H54 (cell line): ENCODE data around the gene PGLYRP3.
"Not testable (repeated sequence)": the region's sequence is repeated elsewhere in the genome, so short reads cannot be mapped to it uniquely, and the experiment has no call there.

ENCODE experiments used
- DNase-seq: peaks from one replicate; pipeline ENCODE4 v3.0.0; 2011; ENCODE audit warnings: low spot score, mixed read lengths; ENCODE audit not compliant: insufficient read length
- FAIRE-seq: peaks from 3 replicates; lab custom pipeline; 2011; peaks lifted over from hg19 to GRCh38; lab: Jason Lieb, UNC
- POLR2A ChIP-seq: IDR thresholded peaks from 2 replicates; pipeline ENCODE4 v1.6.1; 2011; ENCODE audit warnings: low read depth, mild to moderate bottlenecking, low read length

PGLYRP3 gene

DNA sequence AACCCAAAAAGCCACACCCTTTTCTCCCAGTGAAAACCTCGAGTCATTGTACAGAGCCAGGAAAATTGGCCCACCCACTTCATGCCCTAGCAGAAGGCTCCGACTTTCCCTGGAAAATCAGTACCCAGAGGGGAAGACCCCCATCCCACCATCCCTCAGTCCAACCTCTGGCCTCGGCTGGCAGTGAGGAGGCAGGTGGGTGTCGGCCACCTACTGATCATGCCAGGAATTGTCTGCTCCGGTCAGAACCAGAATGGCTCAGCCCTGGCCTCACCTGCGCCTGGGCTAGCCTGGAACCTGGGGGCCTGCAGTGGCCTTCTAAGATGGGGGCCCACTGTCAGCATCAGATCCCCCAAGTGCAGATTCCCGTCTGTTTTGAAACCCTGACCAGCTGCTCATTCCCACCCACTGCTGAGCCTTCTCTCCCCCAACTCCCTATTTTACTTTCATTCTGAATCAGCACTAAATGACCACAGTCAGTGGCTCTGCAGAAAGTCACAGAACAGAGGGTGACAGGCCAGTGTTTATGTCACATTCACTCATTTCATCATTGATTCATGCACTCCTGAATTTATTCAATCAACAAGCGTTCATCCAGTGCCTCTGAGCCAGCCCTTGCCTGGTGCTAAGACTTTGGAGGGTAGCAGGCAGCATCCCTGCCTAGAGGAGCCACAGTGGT is 41.9 kb upstream of the PGLYRP3 start:
- no peak for TF ChIP-seq POLR2A
- DNase-seq (no peak), FAIRE-seq (no peak)

- no peak for TF ChIP-seq POLR2A
- DNase-seq (peak; percentile 29), FAIRE-seq (no peak)
Measured at GRCh38 chr1:153353226-153353947, 40.6 kb upstream of the PGLYRP3 start.

DNA sequence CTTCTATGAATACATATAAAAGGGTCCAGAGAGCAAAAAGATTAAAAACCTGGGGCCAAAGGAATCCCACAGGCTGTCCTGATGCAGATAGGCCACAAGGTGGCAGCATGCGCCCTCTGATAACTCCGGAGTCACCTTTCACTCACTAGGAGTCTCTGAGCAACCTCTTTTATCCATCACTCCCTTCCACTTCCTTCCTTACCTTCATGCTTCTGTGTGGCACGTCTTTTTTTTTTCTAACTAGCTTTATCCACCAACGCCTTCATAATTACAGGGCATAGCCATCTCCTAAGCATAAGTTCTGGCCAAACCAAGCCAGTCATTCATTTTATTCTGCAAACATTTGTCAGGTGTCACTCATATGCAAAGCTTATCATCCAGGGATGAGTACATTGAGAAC is 39.8 kb upstream of the PGLYRP3 start:
- FAIRE-seq (no peak), DNase-seq (peak; percentile 56)
- no peak for TF ChIP-seq POLR2A

GRCh38 chr1:153350321-153350957 is 37.7 kb upstream of the PGLYRP3 start:
- DNase-seq (no peak), FAIRE-seq (no peak)
- TF ChIP-seq POLR2A: no peak

- TF ChIP-seq POLR2A: no peak
- DNase-seq (no peak), FAIRE-seq (no peak)
Measured at GRCh38 chr1:153349363-153350320, 36.9 kb upstream of the PGLYRP3 start.

DNA sequence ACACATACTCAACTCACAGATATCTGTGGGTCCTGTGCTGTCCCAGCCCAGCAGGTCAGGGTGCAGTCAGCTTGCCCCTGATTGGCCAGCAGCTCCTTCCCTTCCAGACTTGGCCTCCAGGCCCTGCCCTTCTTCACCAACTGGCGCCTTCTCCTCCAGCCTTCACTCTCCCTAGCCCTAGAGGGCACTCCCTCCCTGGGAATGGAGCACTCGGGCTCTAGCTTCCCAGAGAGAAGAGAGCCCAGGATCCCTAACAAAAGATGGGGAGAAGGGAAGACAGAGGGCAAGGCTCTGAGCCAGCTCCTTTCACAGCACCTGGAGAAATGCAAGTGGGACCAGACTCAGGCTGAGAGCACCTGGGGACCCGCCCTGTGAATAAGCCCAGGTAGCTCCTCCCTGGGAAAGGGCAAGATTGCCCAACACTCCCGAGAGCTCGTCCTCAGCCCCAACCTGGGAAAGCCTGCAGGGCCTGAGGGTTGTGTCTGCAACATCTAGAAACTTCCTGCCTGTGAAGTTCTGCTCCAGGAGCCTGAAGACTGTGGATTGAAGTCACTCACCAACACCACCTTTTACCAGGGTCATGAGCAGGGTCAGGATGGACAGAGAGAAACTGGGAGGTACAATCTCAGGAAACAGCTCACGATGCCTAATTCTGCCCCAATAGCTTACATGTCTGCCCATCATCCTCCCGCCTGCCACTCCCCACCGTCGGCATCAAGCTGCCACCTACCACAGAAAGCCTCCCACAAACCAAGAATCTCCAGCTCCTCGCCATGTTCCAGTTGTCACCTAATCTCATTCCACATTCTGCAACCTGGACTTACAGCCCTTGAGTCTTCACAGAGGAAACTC is 36.0 kb upstream of the PGLYRP3 start, which contains the start of gene PGLYRP4:
PGLYRP4 (minus strand) TSS at position 331 of the 852 bp plus-strand sequence. CDS start 909 bp downstream, outside the sequence.
- FAIRE-seq: no peak
- no peak for DNase-seq
- no peak for TF ChIP-seq POLR2A

- FAIRE-seq: no peak
- no peak for TF ChIP-seq POLR2A
- DNase-seq: no peak
Measured at GRCh38 chr1:153347856-153348255, 35.1 kb upstream of the PGLYRP3 start.

DNA sequence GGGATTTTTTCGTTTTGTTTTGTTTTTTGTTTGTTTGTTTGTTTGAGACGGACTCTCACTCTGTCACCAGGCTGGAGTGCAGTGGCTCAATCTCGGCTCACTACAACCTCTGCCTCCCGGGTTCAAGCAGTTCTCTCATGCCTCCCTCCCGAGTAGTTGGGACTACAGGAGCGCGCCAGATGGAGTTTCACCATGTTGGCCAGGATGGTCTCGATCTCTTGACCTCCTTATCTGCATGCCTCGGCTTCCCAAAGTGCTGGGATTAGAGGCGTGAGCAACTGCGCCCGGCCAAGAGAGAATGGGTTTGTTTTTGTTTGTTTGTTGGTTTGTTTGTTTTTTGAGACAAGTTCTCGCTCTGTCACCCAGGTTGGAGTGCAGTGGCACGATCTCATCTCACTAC is 34.3 kb upstream of the PGLYRP3 start:
- not testable (repeated sequence) for DNase-seq, FAIRE-seq

DNA sequence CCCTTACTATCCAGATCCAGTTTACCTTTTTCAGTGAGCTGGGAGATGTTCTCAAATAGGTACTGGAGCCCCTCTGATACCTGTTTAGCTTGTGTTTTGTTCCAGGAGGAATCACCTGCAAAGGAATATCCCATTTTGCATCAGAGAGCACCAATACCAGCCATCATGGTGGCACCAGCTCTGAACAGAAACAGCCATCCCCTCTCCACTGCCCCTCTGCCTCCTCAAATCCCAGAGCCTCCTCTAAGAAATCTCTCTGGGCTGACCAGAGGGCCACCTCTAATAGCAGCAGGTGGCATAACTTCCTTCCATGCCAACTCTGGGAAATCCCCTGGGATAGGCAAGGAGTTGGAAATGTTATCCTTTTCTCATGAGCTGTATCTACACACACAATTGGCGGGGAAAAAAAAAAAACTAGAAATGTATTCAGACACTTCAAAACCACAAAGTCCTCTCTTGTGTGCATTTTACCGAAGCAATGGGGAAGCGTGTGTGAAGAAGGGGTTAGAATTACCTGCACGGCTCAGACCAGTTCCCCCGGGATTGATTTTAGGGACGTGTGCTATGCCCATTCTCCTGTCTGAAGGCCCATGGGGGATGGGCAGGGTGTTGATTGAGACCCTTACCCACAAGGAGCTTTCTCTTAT is 33.4 kb upstream of the PGLYRP3 start:
- DNase-seq: no peak
- TF ChIP-seq POLR2A: no peak
- no peak for FAIRE-seq

GRCh38 chr1:153345187-153346076 is 32.7 kb upstream of the PGLYRP3 start:
- no peak for FAIRE-seq
- no peak for DNase-seq
- TF ChIP-seq POLR2A: no peak; the same call in 1 of the 2 replicates

DNA sequence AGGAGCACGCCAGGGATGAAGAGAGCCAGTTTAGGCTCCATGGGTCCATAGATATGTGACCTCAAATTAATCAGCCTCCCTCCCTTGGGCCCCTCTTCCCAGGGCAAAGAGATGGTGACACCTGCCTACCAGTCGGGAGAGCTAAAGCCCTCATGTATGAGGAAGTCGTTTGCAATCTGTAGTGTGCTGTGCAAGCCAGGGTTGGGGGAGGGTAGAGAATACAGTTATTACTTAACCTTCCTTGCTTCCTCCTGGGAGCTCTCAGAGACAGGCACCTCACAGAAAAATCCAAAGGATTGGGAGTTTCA is 31.9 kb upstream of the PGLYRP3 start:
- no peak for DNase-seq

More for the DNA sequence above, 31.9 kb upstream of the PGLYRP3 start:
- no peak for TF ChIP-seq POLR2A
- FAIRE-seq: no peak
